Motor neuron (in vitro differentiated cells): ENCODE results near the gene SPEF1. TPM values are rescaled to one million over a fixed set of nuclear protein-coding genes. Genes with fewer than 3 reads are reported as not detected.

ENCODE experiments used
- ATAC-seq, 8 experiments: fragments of 200-7000 bp; cut with Tn5 transposase; replicated peaks in 6 of 8; 2 replicates each; pipeline ENCODE4 v1.8.0; 2021; ENCODE audit warnings: mild to moderate bottlenecking in 8 of 8, moderate library complexity in 8 of 8
- H3K27ac ChIP-seq, 2 donors: fragments of 250-450 bp; sonication (Bioruptor Pico); 2 replicates each; pipeline ENCODE4 v1.9.0; 2021; ENCODE audit warnings: antibody characterized with exemption in 2 of 2, mild to moderate bottlenecking in 2 of 2, moderate library complexity in 1 of 2
- H3K4me1 ChIP-seq, 2 donors: fragments of 250-450 bp; sonication (Bioruptor Pico); replicated peaks in 1 of 2; 2 replicates each; pipeline ENCODE4 v1.6.1; 2021; ENCODE audit warnings: antibody characterized with exemption in 2 of 2, mild to moderate bottlenecking in 2 of 2, moderate library complexity in 1 of 2
- H3K4me3 ChIP-seq, 5 donors: fragments of 250-450 bp; sonication (Bioruptor Pico); 2 replicates each; pipeline ENCODE4 v1.9.0; 2021; ENCODE audit warnings: antibody characterized with exemption in 5 of 5, mild to moderate bottlenecking in 5 of 5, moderate library complexity in 4 of 5
- WGBS, 10 experiments: fragments of 450-650 bp; shearing (Covaris generic); methylation state at CpG; one replicate each; pipeline ENCODE4 v1.0.0; 2022; 5-methylcytosine and 5-hydroxymethylcytosine counted together
- in situ Hi-C, 9 experiments: fragments of 400-800 bp; cut with MboI; loops; one replicate each; pipeline ENCODE4 v1.15.0; 2021; ENCODE audit warnings: low sequenced_read_pairs in 9 of 9, low pct_unique_long_range_greater_than_20kb in 2 of 9; ENCODE audit not compliant: unreplicated experiment in 9 of 9
- total RNA-seq, 8 experiments: library from RNA; unstranded; fragments of 300-600 nt; gene quantifications; 2 replicates each; pipeline versions ENCODE4 v1.2.3 to v1.2.4, GENCODE V29; 2022

SPEF1 gene
- total RNA-seq, 8 experiments from 2014 or later: 0.15 to 25.5 (median 0.71) TPM; not detected in 1

GRCh38 chr20:3818155-3819151, 37.2 kb upstream of the SPEF1 start:
- ATAC-seq: peak in 7 of 8 experiments; percentile 20 to 62 (median 42)
- in situ Hi-C loops: no loop called here
- H3K27ac ChIP-seq: no peak overlapping the region
- 80 to 100% (median 92%) methylated on average over 1 to 5 of the region's 8 CpGs; no CpG with 5 or more reads in 4 of the 10 experiments for WGBS, 10 experiments
- peaks cover 11 to 15% of the 10 kb centered on the region in 2 donors for H3K4me1 ChIP-seq
- H3K4me3 ChIP-seq: no peak overlapping the region

- Histone ChIP-seq H3K4me3 (no peak overlapping the region), H3K27ac (no peak overlapping the region), H3K4me1 (peaks cover 16 to 23% of the 10 kb centered on the region in 2 donors)
- in situ Hi-C loops: no loop called here
- WGBS, 10 experiments: 51 to 92% (median 73%) methylated on average over 2 to 7 of the region's 9 CpGs; no CpG with 5 or more reads in 2 of the 10 experiments
- no peak for ATAC-seq
These were observed 34.6 kb upstream of the SPEF1 start for GRCh38 chr20:3815703-3816315.

- H3K4me3 ChIP-seq: no peak overlapping the region
- H3K4me1 ChIP-seq: peaks cover 16 to 23% of the 10 kb centered on the region in 2 donors
- no peak overlapping the region for H3K27ac ChIP-seq
- in situ Hi-C loops: no loop called here
- WGBS, 10 experiments: 77 to 80% (median 80%) methylated on average over 1 to 4 of the region's 7 CpGs; no CpG with 5 or more reads in 7 of the 10 experiments
- ATAC-seq: no peak
These were observed 33.8 kb upstream of the SPEF1 start for GRCh38 chr20:3814928-3815495.

GRCh38 chr20:3813848-3814581, 32.8 kb upstream of the SPEF1 start:
- 60 to 100% (median 95%) methylated on average over 2 to 12 of the region's 12 CpGs; no CpG with 5 or more reads in 1 of the 10 experiments for WGBS, 10 experiments
- no peak overlapping the region for H3K27ac ChIP-seq
- ATAC-seq: no peak
- peaks cover 10 to 16% of the 10 kb centered on the region in 2 donors for H3K4me1 ChIP-seq
- no peak overlapping the region for H3K4me3 ChIP-seq
- in situ Hi-C loops: no loop called here

GRCh38 chr20:3812975-3813847, 32.0 kb upstream of the SPEF1 start:
- Histone ChIP-seq H3K4me3 (no peak overlapping the region), H3K4me1 (peaks cover 10 to 15% of the 10 kb centered on the region in 2 donors), H3K27ac (no peak overlapping the region)
- ATAC-seq: no peak
- WGBS, 10 experiments: 52 to 93% (median 67%) methylated on average over 1 to 5 of the region's 8 CpGs; no CpG with 5 or more reads in 1 of the 10 experiments
- in situ Hi-C loops: no loop called here

- 93 to 100% methylated on average over 3 to 6 of the region's 9 CpGs; no CpG with 5 or more reads in 8 of the 10 experiments for WGBS, 10 experiments
- Histone ChIP-seq H3K4me1 (peaks cover 13 to 22% of the 10 kb centered on the region in 2 donors), H3K4me3 (no peak overlapping the region), H3K27ac (no peak overlapping the region)
- in situ Hi-C loops: no loop called here
- ATAC-seq: no peak
These were observed 31.0 kb upstream of the SPEF1 start for GRCh38 chr20:3812259-3812681.

- Histone ChIP-seq H3K4me1 (peaks cover 15 to 23% of the 10 kb centered on the region in 2 donors), H3K27ac (peak overlapping the region in 1 of 2 donors; percentile 43), H3K4me3 (no peak overlapping the region)
- ATAC-seq: peak; percentile 63 to 97 (median 90)
- in situ Hi-C loops: no loop called here
- 0 to 81% (median 64%) methylated on average over 3 to 11 of the region's 20 CpGs; no CpG with 5 or more reads in 2 of the 10 experiments for WGBS, 10 experiments
These were observed 30.4 kb upstream of the SPEF1 start for GRCh38 chr20:3811467-3812258.

GRCh38 chr20:3808544-3808943, 27.3 kb upstream of the SPEF1 start:
- peaks cover 15 to 27% of the 10 kb centered on the region in 2 donors for H3K4me1 ChIP-seq
- no peak overlapping the region for H3K27ac ChIP-seq
- no peak overlapping the region for H3K4me3 ChIP-seq
- WGBS, 10 experiments: 58 to 100% (median 82%) methylated on average over 1 to 3 of the region's 3 CpGs; no CpG with 5 or more reads in 2 of the 10 experiments
- in situ Hi-C loops: no loop called here
- ATAC-seq: no peak

GRCh38 chr20:3804781-3805180, 23.5 kb upstream of the SPEF1 start:
- Histone ChIP-seq H3K4me1 (peaks cover 19 to 26% of the 10 kb centered on the region in 2 donors), H3K4me3 (no peak overlapping the region), H3K27ac (no peak overlapping the region)
- in situ Hi-C loops: no loop called here
- no peak for ATAC-seq
- WGBS, 10 experiments: 60% methylated on average over 1 of the region's 11 CpGs; no CpG with 5 or more reads in 9 of the 10 experiments

GRCh38 chr20:3804254-3804751, 23.1 kb upstream of the SPEF1 start:
- H3K4me3 ChIP-seq: no peak overlapping the region
- H3K27ac ChIP-seq: no peak overlapping the region
- no peak for ATAC-seq

GRCh38 chr20:3803854-3804253, 22.6 kb upstream of the SPEF1 start:
- Histone ChIP-seq H3K4me1 (peaks cover 27 to 35% of the 10 kb centered on the region in 2 donors), H3K27ac (no peak overlapping the region), H3K4me3 (no peak overlapping the region)
- in situ Hi-C loops: no loop called here
- no peak for ATAC-seq
- 81 to 93% (median 89%) methylated on average over 2 to 5 of the region's 6 CpGs; no CpG with 5 or more reads in 6 of the 10 experiments for WGBS, 10 experiments

More at GRCh38 chr20:3804254-3804751, 23.1 kb upstream of the SPEF1 start:
- in situ Hi-C loops: no loop called here
- H3K4me1 ChIP-seq: peaks cover 23 to 31% of the 10 kb centered on the region in 2 donors
- 60 to 89% (median 85%) methylated on average over 1 to 8 of the region's 11 CpGs; no CpG with 5 or more reads in 4 of the 10 experiments for WGBS, 10 experiments
